SK-N-SH (cell line): ENCODE data around the gene ECM1.

Source experiments
- FOXJ3 ChIP-seq: sonication (generic); formaldehyde crosslinking; IDR thresholded peaks from 2 replicates; pipeline ENCODE4 v1.5.1; 2020; ENCODE audit warnings: mild to moderate bottlenecking, missing genetic modification reagents
- POLR2AphosphoS5 ChIP-seq: IDR thresholded peaks from 2 replicates; pipeline ENCODE4 v1.6.1; 2012; ENCODE audit warnings: low read depth, low read length
- RAD21 ChIP-seq: IDR thresholded peaks from 2 replicates; pipeline ENCODE4 v1.6.1; 2012; ENCODE audit warnings: mild to moderate bottlenecking, low read length
- RCOR1 ChIP-seq: fragments of 150-350 bp; IDR thresholded peaks from 2 replicates; pipeline ENCODE4 v1.6.1; 2017; ENCODE audit warnings: antibody characterized with exemption, low read length
- RFX5 ChIP-seq: IDR thresholded peaks from 2 replicates; pipeline ENCODE4 v1.6.1; 2012; ENCODE audit warnings: mild to moderate bottlenecking, improper control_type of control experiment, low read length
- TAF1 ChIP-seq: IDR thresholded peaks from 2 replicates; pipeline ENCODE4 v1.6.1; 2012; ENCODE audit warnings: low read depth, mild to moderate bottlenecking, low read length, moderate library complexity, borderline replicate concordance

- TF ChIP-seq RAD21 = no peak
- TF ChIP-seq POLR2AphosphoS5 = no peak
- TF ChIP-seq RFX5 = no peak
- no peak for TF ChIP-seq FOXJ3 (CRISPR knock-in tag)
- TF ChIP-seq TAF1 = peak; percentile 40; the same call in 1 of the 2 replicates
- no peak for TF ChIP-seq RCOR1
Observed at GRCh38 chr1:150507912-150508864, at the start of gene ECM1.
